ENCODE results near the gene TPTE.
"Not testable (repeated sequence)": the region's sequence is repeated elsewhere in the genome, so short reads cannot be mapped to it uniquely, and the experiment has no call there.

DNA sequence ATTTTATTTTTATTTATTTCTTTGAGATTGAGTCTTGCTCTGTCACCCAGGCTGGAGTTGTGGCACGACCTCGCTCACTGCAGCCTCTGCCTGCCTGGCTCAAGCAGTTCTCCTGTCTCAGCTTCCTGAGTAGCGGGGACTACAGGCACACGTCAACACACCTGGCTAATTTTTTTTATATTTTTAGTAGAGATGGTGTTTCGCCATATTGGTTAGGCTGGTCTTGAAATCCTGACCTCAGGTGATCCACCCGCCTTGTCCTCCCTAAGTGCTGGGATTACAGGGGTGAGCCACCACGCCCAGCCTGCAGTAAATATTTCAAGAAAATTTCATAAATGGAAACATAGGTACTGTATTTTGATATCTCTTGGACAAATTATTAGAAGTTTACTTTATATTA is 43.6 kb upstream of the TPTE start:
- TF ChIP-seq, protein P1, sequence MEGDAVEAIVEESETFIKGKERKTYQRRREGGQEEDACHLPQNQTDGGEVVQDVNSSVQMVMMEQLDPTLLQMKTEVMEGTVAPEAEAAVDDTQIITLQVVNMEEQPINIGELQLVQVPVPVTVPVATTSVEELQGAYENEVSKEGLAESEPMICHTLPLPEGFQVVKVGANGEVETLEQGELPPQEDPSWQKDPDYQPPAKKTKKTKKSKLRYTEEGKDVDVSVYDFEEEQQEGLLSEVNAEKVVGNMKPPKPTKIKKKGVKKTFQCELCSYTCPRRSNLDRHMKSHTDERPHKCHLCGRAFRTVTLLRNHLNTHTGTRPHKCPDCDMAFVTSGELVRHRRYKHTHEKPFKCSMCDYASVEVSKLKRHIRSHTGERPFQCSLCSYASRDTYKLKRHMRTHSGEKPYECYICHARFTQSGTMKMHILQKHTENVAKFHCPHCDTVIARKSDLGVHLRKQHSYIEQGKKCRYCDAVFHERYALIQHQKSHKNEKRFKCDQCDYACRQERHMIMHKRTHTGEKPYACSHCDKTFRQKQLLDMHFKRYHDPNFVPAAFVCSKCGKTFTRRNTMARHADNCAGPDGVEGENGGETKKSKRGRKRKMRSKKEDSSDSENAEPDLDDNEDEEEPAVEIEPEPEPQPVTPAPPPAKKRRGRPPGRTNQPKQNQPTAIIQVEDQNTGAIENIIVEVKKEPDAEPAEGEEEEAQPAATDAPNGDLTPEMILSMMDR (conservative IDR thresholded peaks at IDR 0.05; ENCODE audit: low read depth, low read length): not testable (repeated sequence)
- TF ChIP-seq EZH2 (IDR thresholded peaks at IDR 0.05; ENCODE audit: borderline replicate concordance, low read depth, low read length, poor library complexity, severe bottlenecking): not testable (repeated sequence)
